Activated naive CD4-positive, alpha-beta T cell treated with Interleukin-2 at 50 U/mL for 16 hours (primary cell): ENCODE measurements around the gene CCM2L.

Source experiments
- DNase-seq: peaks from one replicate; pipeline ENCODE4 v3.0.0-alpha.2; 2020

Gene CCM2L

GRCh38 chr20:32010101-32010500, at the start of gene CCM2L:
Gene CCM2L (plus strand): TSS chr20:32010438. CDS start chr20:32010455, 17 bp downstream.
- no peak for DNase-seq

GRCh38 chr20:31962761-31963160, 47.5 kb upstream of the CCM2L start:
- DNase-seq: no peak

- no peak for DNase-seq
These were observed 46.3 kb upstream of the CCM2L start for GRCh38 chr20:31963889-31964288.

GRCh38 chr20:31966991-31967655, 43.1 kb upstream of the CCM2L start:
- no peak for DNase-seq

DNA sequence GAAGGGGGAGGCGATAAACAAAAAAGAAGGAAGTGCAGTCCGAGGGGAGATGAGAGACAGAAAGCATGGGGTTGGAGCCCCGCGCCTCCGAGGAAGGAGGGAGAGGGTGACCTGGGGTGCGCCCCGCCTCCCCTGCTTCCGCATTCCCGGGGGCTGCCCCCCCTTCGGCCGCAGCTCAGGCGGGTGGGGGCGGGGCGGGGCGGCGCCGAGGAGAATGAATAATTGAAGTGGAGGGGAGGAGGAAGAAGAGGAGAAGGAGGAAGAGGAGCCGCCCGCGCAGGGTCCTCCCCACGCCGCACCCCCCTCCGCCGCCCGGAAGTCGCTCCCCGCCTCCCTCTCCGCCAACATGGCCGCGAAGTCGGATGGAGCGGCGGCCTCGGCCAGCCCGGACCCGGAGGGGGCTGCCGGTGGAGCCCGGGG, 42.4 kb upstream of the CCM2L start, which contains the start of gene XKR7:
Gene XKR7 (plus strand): TSS at position 322 of the 420 bp plus-strand sequence. CDS start 25 bp downstream, at position 347.
- DNase-seq: no peak

GRCh38 chr20:31968291-31969126, 41.7 kb upstream of the CCM2L start:
- peak; percentile 80 for DNase-seq

DNA sequence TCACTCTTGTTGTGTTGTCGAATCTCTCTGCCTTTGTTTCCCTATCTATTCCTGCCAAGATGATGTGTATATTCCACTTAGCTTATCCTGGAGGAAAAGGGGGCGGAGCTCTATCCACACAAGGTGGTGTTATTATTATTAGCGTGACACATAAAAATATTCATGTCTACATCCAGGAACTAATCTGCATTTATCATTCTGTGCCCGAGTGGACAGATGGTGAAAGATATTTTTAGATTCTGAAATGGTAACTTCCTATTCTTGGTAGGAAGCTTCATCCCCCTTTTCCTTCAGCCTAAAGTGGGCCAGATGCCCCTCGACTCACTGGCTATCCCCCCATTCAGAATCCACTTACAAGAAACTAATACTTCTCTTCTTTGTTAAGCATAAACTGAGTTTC, 40.2 kb upstream of the CCM2L start:
- DNase-seq: no peak

DNA sequence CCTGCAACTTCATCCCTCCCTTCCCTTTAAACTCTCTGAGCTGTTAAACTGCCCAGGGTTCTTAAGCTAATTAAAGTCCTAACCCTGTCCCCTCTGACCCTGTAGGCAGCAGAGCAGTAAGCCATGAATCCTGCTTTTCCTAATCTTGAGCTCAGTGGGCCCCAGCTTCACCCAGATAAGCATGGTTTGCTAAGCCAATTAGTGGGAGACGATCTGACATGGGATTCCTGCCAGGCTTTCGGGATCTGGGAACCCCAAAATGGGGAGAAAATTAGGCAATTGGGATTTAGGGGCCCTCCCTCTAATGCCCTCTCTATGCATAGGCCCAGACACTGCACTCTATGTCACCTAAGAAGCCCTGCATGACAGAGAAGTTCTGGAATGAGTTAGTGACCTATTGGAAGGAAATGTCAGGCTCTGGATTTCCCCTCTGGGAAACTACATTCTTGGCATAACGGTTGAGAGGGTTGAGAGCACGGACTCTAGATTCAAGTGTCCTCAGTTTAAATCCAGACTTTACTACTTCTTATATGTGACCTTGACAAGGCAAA, 37.7 kb upstream of the CCM2L start:
- no peak for DNase-seq

- DNase-seq: no peak
These were observed 35.9 kb upstream of the CCM2L start for GRCh38 chr20:31974296-31974695.

- DNase-seq: no peak
These were observed 35.2 kb upstream of the CCM2L start for GRCh38 chr20:31974951-31975487.

DNA sequence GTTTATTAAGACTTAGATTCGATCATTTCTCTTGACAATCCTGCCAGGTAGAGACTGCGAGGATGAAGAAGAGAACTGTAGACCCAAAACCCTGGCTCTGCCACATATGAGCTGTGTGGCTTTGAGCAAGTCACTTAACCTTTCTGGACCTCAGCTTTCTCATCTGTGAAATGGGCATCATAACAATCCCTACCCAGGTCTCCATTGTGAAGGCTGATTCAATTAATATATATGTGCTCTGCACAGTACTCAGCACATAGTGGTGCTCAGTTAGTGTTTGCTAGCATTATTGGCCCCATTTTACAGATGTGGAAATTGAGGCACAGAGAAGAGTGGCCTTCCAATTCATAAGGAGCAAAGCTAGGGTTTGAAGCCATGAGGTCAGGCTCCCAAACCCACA, 34.4 kb upstream of the CCM2L start:
- no peak for DNase-seq

DNA sequence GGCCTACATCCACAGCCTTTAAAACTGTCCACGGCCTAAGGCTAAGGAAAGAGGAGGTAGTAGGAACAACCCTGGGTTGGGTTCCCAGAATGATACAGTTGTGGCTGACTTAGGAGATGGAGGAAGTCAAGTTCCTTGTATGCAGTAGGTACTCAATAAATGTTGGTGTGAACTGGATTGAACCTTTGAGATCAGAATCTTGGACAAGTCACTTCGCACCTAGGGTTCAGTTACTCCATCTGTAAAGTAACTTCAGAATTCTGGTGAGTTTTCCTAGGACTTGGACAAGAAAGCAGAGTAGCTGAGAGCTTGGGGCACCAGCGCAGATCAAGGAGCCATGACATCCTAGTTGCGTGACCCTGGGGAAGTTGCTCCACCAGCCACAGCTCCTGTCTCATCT, 33.2 kb upstream of the CCM2L start:
- no peak for DNase-seq

DNA sequence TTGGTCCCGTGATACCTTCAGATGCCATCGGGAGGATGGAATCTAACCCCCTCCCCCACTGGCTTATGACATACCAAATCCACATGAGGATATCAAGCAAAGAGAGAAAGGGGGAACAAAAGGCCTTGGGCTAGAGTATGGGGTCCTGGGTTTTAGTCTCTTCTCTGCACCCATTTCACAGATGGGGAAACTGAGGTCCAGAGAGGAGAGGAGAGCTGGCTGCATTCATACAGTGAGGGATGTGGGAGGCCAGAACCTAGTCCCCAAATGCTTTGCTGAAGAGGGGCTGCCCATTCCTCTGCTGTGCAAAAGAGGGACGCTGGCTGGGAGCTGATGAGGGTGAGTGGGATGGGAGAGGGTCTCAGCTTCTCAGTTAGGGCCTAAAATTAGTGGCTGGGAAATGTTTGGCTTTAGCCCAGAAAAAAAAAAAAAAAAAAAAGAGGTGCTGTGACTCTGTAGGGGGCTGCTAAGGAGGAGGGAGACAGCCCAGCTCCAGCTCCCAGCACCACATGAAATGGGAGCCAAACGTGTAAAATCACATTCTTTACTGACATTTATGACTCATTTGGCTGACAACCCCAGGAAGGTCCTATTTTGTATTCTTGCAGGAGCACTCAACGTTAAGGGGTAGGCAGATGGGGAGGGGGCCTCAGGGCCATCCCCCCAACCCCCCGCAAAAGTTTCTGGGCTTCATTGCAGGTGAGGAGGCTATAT, 30.4 kb upstream of the CCM2L start:
- no peak for DNase-seq

DNA sequence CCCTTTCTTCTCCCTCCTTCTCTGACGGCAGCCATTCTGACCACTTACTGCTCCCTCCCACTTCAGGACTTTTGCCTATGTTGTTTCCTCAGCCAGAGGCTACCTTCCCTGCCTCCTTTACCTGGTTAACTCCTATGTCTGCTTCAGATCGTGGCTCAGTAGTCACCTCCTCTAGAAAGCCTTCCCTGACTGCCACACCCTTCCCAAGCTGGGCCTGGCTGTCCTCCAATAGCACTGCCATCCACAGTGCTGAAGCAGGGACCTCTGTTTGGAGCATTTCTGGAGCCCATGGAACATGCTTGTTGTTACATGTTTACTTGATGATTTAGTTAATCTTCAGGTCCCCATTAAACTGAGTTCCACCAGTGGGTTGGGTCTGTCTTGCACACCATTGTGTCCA, 28.5 kb upstream of the CCM2L start:
- DNase-seq: no peak

GRCh38 chr20:31984981-31985471, 25.2 kb upstream of the CCM2L start:
- no peak for DNase-seq

DNA sequence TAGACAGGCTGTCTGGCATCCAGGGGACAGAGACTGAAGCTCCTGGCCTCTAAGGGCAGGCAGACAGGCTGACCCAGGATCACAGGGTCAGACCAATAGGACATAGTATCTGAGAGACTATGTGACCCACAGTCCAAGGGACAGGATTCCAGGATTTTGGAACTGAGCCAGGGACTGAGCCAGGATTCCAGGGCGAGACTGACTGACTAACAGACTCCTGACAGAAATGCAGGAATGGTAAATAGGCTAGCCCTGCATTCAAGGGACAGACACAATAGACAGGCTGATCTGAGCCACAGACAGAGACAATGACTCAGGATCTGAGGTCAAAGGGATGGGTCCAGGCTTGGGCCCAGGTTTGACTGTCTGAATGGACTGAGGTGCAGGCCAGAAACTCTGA, 22.5 kb upstream of the CCM2L start:
- no peak for DNase-seq

DNA sequence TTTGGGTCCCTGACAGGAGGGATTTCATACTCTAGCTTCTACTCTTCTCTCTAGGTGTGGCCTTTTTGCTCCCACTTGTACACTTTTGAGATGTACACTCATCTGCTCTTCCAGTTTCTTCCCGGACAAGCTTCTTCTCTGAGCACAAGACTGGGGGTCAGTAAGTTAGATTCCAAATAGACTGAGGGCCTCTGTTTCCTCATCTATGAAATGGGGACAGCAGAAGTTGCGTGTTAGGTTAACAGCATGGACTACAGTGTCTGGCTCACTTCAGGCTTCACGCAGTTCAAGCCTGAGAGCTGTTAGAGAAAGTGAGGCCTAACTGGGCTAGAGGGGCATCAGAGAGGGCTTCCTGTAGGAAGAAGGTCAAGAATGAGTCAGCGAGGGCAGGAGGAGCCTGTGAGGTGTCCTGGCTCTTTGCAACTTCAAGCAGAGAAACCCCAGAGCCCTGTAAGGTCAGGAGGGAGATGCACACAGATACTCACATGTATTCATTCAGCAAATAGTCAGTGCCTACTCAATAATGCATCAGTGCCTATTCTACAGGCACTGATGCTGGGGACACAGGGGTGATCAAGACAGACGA, 21.7 kb upstream of the CCM2L start:
- DNase-seq: no peak

DNA sequence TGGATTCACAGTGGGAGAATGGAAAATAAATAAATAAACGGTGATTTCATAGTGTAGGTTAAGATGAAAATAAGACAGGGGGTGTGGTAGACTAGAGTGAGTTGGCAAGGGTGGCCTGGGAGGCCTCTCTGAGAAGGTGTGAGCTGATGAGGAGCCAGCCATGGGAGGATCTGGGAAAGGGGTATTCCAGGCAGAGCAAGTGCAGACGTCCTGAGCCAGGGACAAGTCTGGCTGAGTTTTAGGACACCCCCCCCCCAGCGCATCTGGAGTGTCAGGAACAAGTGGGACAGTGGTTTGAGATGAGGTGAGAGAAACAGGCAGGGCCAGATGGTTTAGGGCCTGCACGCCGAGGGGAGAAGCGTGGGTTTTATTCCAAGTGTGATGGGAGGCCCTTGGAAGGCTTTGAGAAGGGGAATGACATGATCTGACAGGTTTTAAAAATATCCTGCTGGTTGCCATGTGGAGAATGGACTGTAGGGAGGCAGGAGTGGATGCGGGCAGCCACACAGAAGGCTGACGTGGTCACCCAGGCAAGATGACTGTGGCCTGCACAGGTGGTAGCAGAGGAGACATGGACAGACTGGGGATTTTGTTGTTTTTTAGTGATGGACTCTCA, 21.1 kb upstream of the CCM2L start:
- no peak for DNase-seq

GRCh38 chr20:31990641-31991338, 19.4 kb upstream of the CCM2L start:
- no peak for DNase-seq

GRCh38 chr20:31991339-31991705, 18.9 kb upstream of the CCM2L start:
- no peak for DNase-seq

GRCh38 chr20:31992086-31992485, 18.2 kb upstream of the CCM2L start:
- DNase-seq: no peak
